A673 (cell line): ENCODE results near the gene PCBP4. TPM values are rescaled to one million over a fixed set of nuclear protein-coding genes. Genes with fewer than 3 reads are reported as not detected.

Experiments used
- BruUV-seq: library from RNA; stranded (reverse); fragments of 400-500 nt; replicated peaks from 2 replicates; lab custom pipeline; 2021; lab: Mats Ljungman, UMichigan
- CTCF ChIA-PET: fragments of 300-600 bp; sonication (Branson Sonifier 250); formaldehyde crosslinking; loops from one replicate; lab custom pipeline; 2022; ENCODE audit warnings: antibody characterized with exemption; lab: Charles Lee
- POLR2A ChIA-PET: fragments of 300-600 bp; sonication (Branson Sonifier 250); formaldehyde crosslinking; loops from one replicate; lab custom pipeline; 2022; ENCODE audit warnings: antibody characterized with exemption; ENCODE audit not compliant: low non-redundant PET; lab: Charles Lee
- DNase-seq: peaks from one replicate; pipeline ENCODE4 v3.0.0-alpha.2; 2015; ENCODE audit warnings: low spot score
- H3K27ac ChIP-seq: fragments of 200-600 bp; sonication (generic); 2 replicates; pipeline ENCODE4 v1.5.1; 2016; ENCODE audit warnings: mixed run types, low read depth, mild to moderate bottlenecking, mixed read lengths, antibody characterized with exemption, low read length; ENCODE audit not compliant: poor library complexity, severe bottlenecking
- H3K27me3 ChIP-seq: fragments of 200-600 bp; sonication (generic); replicated peaks from 2 replicates; pipeline ENCODE4 v1.6.1; 2017; ENCODE audit warnings: mixed run types, low read depth, mild to moderate bottlenecking, mixed read lengths, antibody characterized with exemption, low read length; ENCODE audit not compliant: insufficient read depth, poor library complexity
- H3K36me3 ChIP-seq: fragments of 200-600 bp; sonication (generic); 2 replicates; pipeline ENCODE4 v1.6.1; 2016; ENCODE audit warnings: mixed run types, mild to moderate bottlenecking, mixed read lengths, antibody characterized with exemption, low read length; ENCODE audit not compliant: insufficient read depth, poor library complexity, severe bottlenecking
- H3K4me1 ChIP-seq: fragments of 200-600 bp; sonication (generic); 2 replicates; pipeline ENCODE4 v1.6.1; 2017; ENCODE audit warnings: mixed run types, mild to moderate bottlenecking, mixed read lengths, antibody characterized with exemption, low read length; ENCODE audit not compliant: insufficient read depth, poor library complexity, severe bottlenecking
- H3K4me3 ChIP-seq: fragments of 200-600 bp; sonication (generic); 2 replicates; pipeline ENCODE4 v1.5.1; 2016; ENCODE audit warnings: low read depth, mixed run types, mild to moderate bottlenecking, mixed read lengths, low read length; ENCODE audit not compliant: poor library complexity, severe bottlenecking
- H3K9me3 ChIP-seq: fragments of 200-600 bp; sonication (generic); 2 replicates; pipeline ENCODE4 v1.6.1; 2016; ENCODE audit warnings: mixed run types, low read depth, mild to moderate bottlenecking, mixed read lengths, antibody characterized with exemption, low read length; ENCODE audit not compliant: poor library complexity, severe bottlenecking
- EZH2 ChIP-seq: fragments of 200-600 bp; sonication (generic); IDR thresholded peaks from 2 replicates; pipeline ENCODE4 v1.6.1; 2017; ENCODE audit warnings: borderline replicate concordance, low read depth, mild to moderate bottlenecking, mixed read lengths, antibody characterized with exemption, low read length; ENCODE audit not compliant: poor library complexity, severe bottlenecking
- intact Hi-C: fragments of 100-400 bp; cut with micrococcal nuclease; formaldehyde crosslinking; loops from one replicate; pipeline ENCODE4 v1.10.0; 2022; ENCODE audit not compliant: unreplicated experiment
- total RNA-seq: library from RNA; stranded (reverse); gene quantifications from 2 replicates; pipeline ENCODE4 v1.2.3, GENCODE V29; 2021
- TF ChIP-seq, protein P1 (sequence below): fragments of 300-800, 200-600 bp; sonication (generic); conservative IDR thresholded peaks from 2 replicates; pipeline ENCODE4 v1.5.1; 2017; ENCODE audit warnings: low read depth, mild to moderate bottlenecking, antibody characterized with exemption, low read length, moderate library complexity, mixed read lengths

The PCBP4 gene
- total RNA-seq, 1 experiment from 2014 or later: 5.3 TPM

DNA sequence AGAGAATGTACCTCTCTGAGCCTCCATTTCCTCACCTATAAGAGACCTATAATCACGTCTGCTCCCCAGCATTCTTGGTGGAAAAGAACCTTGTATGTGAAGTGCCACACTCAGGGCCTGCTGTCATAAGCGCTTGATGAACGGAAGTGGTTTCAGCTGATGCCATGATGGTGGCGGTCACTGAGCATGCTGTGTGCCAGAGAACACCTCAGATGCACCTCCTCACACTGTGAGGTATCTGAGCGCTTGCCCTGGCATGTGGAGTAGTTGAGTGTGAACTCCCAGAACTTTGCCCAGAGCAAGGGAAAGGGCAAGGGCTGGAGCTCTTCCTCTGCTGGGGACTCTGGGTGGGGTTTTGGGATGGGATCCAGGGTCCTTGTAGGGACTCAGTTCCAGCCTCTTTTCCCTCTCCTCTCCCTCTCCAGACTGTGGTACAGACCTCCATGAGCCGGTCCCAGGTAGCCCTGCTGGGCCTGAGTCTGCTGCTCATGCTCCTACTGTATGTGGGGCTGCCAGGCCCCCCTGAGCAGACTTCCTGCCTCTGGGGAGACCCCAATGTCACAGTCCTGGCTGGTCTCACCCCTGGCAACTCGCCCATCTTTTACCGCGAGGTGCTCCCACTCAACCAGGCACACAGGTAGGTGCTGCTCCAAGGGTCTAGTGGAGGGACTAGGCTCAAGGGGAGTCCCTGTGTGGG, 10.3 kb upstream of the PCBP4 start:
- H3K27me3 ChIP-seq: no peaks in the 10 kb centered on the region
- H3K9me3 ChIP-seq: no peaks in the 10 kb centered on the region
- no peak overlapping the region for H3K27ac ChIP-seq
- CTCF ChIA-PET: no interaction called here
- no peak overlapping the region for H3K4me3 ChIP-seq
- no peaks in the 10 kb centered on the region for H3K36me3 ChIP-seq
- DNase-seq: no peak
- intact Hi-C loops: no loop called here
- no TSS peak for BruUV-seq
- peaks cover 8% of the 10 kb centered on the region for H3K4me1 ChIP-seq
- POLR2A ChIA-PET: no interaction called here
- TF ChIP-seq EZH2: no peak
- TF ChIP-seq, protein P1, sequence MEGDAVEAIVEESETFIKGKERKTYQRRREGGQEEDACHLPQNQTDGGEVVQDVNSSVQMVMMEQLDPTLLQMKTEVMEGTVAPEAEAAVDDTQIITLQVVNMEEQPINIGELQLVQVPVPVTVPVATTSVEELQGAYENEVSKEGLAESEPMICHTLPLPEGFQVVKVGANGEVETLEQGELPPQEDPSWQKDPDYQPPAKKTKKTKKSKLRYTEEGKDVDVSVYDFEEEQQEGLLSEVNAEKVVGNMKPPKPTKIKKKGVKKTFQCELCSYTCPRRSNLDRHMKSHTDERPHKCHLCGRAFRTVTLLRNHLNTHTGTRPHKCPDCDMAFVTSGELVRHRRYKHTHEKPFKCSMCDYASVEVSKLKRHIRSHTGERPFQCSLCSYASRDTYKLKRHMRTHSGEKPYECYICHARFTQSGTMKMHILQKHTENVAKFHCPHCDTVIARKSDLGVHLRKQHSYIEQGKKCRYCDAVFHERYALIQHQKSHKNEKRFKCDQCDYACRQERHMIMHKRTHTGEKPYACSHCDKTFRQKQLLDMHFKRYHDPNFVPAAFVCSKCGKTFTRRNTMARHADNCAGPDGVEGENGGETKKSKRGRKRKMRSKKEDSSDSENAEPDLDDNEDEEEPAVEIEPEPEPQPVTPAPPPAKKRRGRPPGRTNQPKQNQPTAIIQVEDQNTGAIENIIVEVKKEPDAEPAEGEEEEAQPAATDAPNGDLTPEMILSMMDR: no peak

DNA sequence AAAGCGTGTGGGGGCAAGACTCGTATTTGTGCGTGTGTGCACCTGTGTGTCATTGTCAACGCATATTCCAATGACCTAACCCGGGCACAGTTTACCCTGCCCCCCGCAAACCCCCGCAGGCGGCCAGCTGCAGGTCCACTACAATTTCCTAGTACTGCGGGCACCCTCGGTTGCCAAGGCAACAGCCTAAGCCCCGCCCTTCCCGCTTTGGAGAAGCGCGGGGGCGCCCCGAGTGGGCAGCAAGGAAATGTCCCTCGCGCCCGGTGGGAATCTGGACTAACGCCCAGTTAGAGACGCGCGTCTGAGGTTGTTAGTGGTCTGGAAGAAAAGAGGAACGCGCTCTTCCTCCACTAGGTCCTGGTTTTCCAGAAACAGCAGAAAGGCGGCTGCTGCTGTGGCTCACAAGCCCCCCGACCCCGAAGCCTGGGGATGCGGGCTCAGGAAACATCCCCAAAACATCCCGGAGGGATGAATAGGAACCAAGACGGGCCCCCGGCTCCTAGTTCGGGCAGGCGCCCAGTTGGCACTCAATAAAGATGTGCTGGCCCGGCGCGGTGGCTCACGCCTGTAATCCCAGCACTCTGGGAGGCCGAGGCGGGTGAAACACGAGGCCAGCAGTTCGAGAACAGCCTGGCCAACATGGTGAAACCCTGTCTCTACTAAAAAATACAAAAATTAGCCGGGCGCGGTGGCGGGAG, 8.7 kb upstream of the PCBP4 start:
- intact Hi-C loops: loop anchor here (2.0 kb wide), 1 partner anchor 33 kb away; the partner anchor contains the start of gene PARP3
- TF ChIP-seq, protein P1: no peak
- TF ChIP-seq EZH2: no peak
- H3K4me3 ChIP-seq: peak overlapping the region; percentile 63

DNA sequence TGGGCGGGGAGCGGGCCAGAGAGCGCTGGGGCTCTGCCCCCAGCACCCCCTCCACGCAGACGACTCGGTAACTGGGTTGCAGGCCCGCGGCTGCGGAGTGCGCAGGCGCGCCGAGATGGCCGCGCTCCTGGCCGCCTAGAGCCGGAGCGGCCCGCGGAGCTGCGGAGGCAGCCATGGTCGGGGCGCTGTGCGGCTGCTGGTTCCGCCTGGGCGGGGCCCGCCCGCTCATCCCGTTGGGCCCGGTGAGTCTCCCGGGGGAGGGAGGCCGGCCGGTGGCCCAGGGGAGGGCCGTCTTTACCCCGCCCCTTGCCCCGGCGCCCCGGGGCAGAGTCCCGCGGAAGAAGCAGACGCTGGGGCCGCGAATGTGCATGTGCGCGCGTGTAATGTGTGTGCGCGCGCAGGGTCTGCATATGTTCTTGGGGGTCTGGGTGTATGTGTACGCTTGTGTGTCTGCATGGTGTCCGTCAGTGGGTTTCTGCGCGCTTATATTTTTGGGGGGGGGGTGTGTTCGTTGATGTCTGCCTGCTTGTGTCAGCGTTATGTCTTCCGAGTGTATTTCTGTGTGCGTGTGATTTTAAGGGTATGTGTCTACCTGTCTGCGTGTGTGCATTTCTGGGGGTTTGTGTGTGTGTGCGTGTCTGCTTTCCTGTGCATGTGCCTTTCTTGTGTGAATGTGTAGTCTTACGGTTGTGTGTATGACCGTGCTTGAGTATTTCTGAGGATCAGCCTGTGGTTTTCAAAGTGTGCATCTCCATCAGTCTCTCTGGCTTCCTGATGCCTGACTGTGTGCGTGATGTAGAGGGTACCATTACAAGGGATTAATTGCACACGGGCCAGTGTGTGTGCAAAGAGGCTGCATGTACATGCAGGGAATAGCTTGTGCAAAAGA, 8.0 kb upstream of the PCBP4 start, which contains the start of gene ABHD14A:
ABHD14A (plus strand) TSS at position 102 of the 889 bp plus-strand sequence; CDS start at position 174, 72 bp downstream.
- no peaks in the 10 kb centered on the region for H3K9me3 ChIP-seq
- no peaks in the 10 kb centered on the region for H3K36me3 ChIP-seq
- TF ChIP-seq, protein P1: no peak
- TF ChIP-seq EZH2: no peak
- H3K27ac ChIP-seq: no peak within 1 kb of the TSS
- intact Hi-C loops: loop anchor here (2.0 kb wide), 1 partner anchor 32 kb away; the partner anchor contains the start of gene PARP3
- ChIA-PET POLR2A (no interaction called here), CTCF (no interaction called here)
- H3K4me1 ChIP-seq: peaks cover 8% of the 10 kb centered on the region
- BruUV-seq: no TSS peak
- peak within 1 kb of the TSS; percentile 63 for H3K4me3 ChIP-seq
- DNase-seq: peak; percentile 55
- H3K27me3 ChIP-seq: no peaks in the 10 kb centered on the region

More for the DNA sequence above, 8.7 kb upstream of the PCBP4 start:
- Histone ChIP-seq H3K36me3 (no peaks in the 10 kb centered on the region), H3K27ac (no peak overlapping the region), H3K4me1 (peaks cover 8% of the 10 kb centered on the region), H3K9me3 (no peaks in the 10 kb centered on the region), H3K27me3 (no peaks in the 10 kb centered on the region)
- CTCF ChIA-PET: no interaction called here
- POLR2A ChIA-PET: no interaction called here
- no TSS peak for BruUV-seq
- DNase-seq: peak; percentile 52
